Tibial nerve (tissue), 4 donors: ENCODE measurements around the gene PRSS36. TPM values are rescaled to one million over a fixed set of nuclear protein-coding genes. Genes with fewer than 3 reads are reported as not detected.

ENCODE experiments used
- DNase-seq, 2 donors: peaks; one replicate each; pipeline ENCODE4 v3.0.0-alpha.2; 2019; ENCODE audit warnings: low spot score in 2 of 2
- H3K27ac ChIP-seq, 4 donors: fragments of 200-600 bp; sonication (generic) in 3 of 4; one replicate each; pipeline ENCODE4 v1.5.1; 2017 to 2019; ENCODE audit warnings: mild to moderate bottlenecking in 1 of 4
- H3K27me3 ChIP-seq, 2 donors: fragments of 200-600 bp; sonication (generic) in 1 of 2; one replicate each; pipeline versions ENCODE4 v1.5.1 to v1.6.0; 2017 to 2019
- H3K36me3 ChIP-seq, 3 donors: fragments of 200-600 bp; sonication (generic); one replicate each; pipeline ENCODE4 v1.5.1; 2018 to 2019
- H3K4me1 ChIP-seq, 4 donors: fragments of 200-600 bp; sonication (generic) in 3 of 4; one replicate each; pipeline ENCODE4 v1.5.1; 2017 to 2019
- H3K4me3 ChIP-seq, 4 donors: fragments of 200-600 bp; sonication (generic) in 3 of 4; one replicate each; pipeline ENCODE4 v1.5.1; 2017 to 2019; ENCODE audit warnings: mild to moderate bottlenecking in 1 of 4, moderate library complexity in 1 of 4
- H3K9me3 ChIP-seq, 4 donors: fragments of 200-600 bp; sonication (generic) in 3 of 4; one replicate each; pipeline ENCODE4 v1.5.1; 2017 to 2019
- CTCF ChIP-seq, 5 experiments: fragments of 200-600 bp in 3 of 5; fragments of 450-650 bp in 2 of 5; sonication (generic) in 3 of 5; IDR thresholded peaks; one replicate each; pipeline ENCODE4 v1.5.1; 2016 to 2019; ENCODE audit warnings: antibody characterized with exemption in 5 of 5, mild to moderate bottlenecking in 3 of 5, moderate library complexity in 2 of 5
- EP300 ChIP-seq, 2 donors: sonication (generic); formaldehyde crosslinking; IDR thresholded peaks; one replicate each; pipeline ENCODE4 v1.6.1; 2017; ENCODE audit warnings: antibody characterized with exemption in 2 of 2, mild to moderate bottlenecking in 1 of 2
- POLR2A ChIP-seq, 2 donors: fragments of 450-650 bp; IDR thresholded peaks; one replicate each; pipeline ENCODE4 v1.6.1; 2017; ENCODE audit warnings: antibody characterized with exemption in 2 of 2, mild to moderate bottlenecking in 2 of 2, moderate library complexity in 2 of 2
- WGBS, 2 donors: methylation state at CpG; one replicate each; pipeline ENCODE4 v1.1.5; 2018; 5-methylcytosine and 5-hydroxymethylcytosine counted together
- total RNA-seq, 4 donors: library from RNA; depleted of rRNA; stranded (reverse); fragments of >200 nt; gene quantifications; one replicate each; pipeline ENCODE4 v1.1.0, GENCODE V29; 2016

The PRSS36 gene
- total RNA-seq, 4 donors from 2014 or later, result 6.5 to 21.3 (median 10.8) TPM

GRCh38 chr16:31128711-31129567 is 20.9 kb downstream of the PRSS36 start:
- peaks cover 0 to 93% (median 4%) of the 10 kb centered on the region in 3 donors for H3K36me3 ChIP-seq

GRCh38 chr16:31127182-31127581 is 22.7 kb downstream of the PRSS36 start:
- DNase-seq, result no peak
- H3K36me3 ChIP-seq, result peaks cover 0 to 98% (median 4%) of the 10 kb centered on the region in 3 donors
- peak overlapping the region in 3 of 4 donors; percentile 77 to 85 (median 84) for H3K27ac ChIP-seq
- WGBS, 2 donors, result 88 to 90% methylated on average over 13 of the region's 13 CpGs
- no peak overlapping the region for H3K4me3 ChIP-seq
- no peak for TF ChIP-seq CTCF (IDR thresholded peaks at IDR 0.05)
- TF ChIP-seq EP300 (IDR thresholded peaks at IDR 0.05), result no peak
- TF ChIP-seq POLR2A (IDR thresholded peaks at IDR 0.05), result no peak
- H3K9me3 ChIP-seq, result no peaks in the 10 kb centered on the region
- no peaks in the 10 kb centered on the region for H3K27me3 ChIP-seq
- peaks cover 0 to 31% (median 2%) of the 10 kb centered on the region in 4 donors for H3K4me1 ChIP-seq

More at GRCh38 chr16:31128711-31129567, 20.9 kb downstream of the PRSS36 start:
- no peak overlapping the region for H3K4me3 ChIP-seq
- H3K4me1 ChIP-seq, result peaks cover 0 to 31% (median 2%) of the 10 kb centered on the region in 4 donors
- WGBS, 2 donors, result 59 to 69% methylated on average over 11 to 13 of the region's 14 CpGs
- no peak for DNase-seq
- H3K27me3 ChIP-seq, result no peaks in the 10 kb centered on the region
- TF ChIP-seq EP300 (IDR thresholded peaks at IDR 0.05) (no peak), POLR2A (IDR thresholded peaks at IDR 0.05) (no peak), CTCF (IDR thresholded peaks at IDR 0.05) (no peak)
- no peaks in the 10 kb centered on the region for H3K9me3 ChIP-seq
- H3K27ac ChIP-seq, result peak overlapping the region; percentile 18 to 85 (median 80)

- H3K36me3 ChIP-seq, result peaks cover 3 to 98% (median 4%) of the 10 kb centered on the region in 3 donors
These were observed 24.0 kb downstream of the PRSS36 start for GRCh38 chr16:31125844-31126243.

DNA sequence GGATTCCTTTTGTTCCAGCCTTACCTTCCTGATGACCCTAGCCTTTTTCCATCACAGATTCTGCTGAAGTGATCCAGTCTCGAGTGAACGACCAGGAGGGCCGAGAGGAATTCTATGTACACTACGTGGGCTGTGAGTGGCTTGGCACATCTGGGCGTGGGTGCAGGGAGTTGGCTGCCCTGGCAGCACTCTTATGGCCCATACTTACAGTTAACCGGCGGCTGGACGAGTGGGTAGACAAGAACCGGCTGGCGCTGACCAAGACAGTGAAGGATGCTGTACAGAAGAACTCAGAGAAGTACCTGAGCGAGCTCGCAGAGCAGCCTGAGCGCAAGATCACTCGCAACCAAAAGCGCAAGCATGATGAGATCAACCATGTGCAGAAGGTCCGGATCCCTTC is 29.7 kb downstream of the PRSS36 start:
- peak overlapping the region in 3 of 4 donors; percentile 93 to 99 (median 98) for H3K27ac ChIP-seq
- H3K36me3 ChIP-seq, result peaks cover 0 to 58% (median 3%) of the 10 kb centered on the region in 3 donors
- WGBS, 2 donors, result 85 to 91% methylated on average over 16 of the region's 16 CpGs
- TF ChIP-seq EP300 (IDR thresholded peaks at IDR 0.05) (peak in 1 of 2 donors; percentile 56), POLR2A (IDR thresholded peaks at IDR 0.05) (no peak), CTCF (IDR thresholded peaks at IDR 0.05) (no peak)
- H3K4me3 ChIP-seq, result no peak overlapping the region
- no peaks in the 10 kb centered on the region for H3K27me3 ChIP-seq
- H3K9me3 ChIP-seq, result no peaks in the 10 kb centered on the region
- H3K4me1 ChIP-seq, result peaks cover 0 to 33% (median 18%) of the 10 kb centered on the region in 4 donors
- no peak for DNase-seq

More at GRCh38 chr16:31125844-31126243, 24.0 kb downstream of the PRSS36 start:
- Histone ChIP-seq H3K9me3 (no peaks in the 10 kb centered on the region), H3K27ac (peak overlapping the region in 1 of 4 donors; percentile 85), H3K27me3 (no peaks in the 10 kb centered on the region), H3K4me3 (no peak overlapping the region), H3K4me1 (peaks cover 0 to 31% (median 2%) of the 10 kb centered on the region in 4 donors)
- WGBS, 2 donors, result 92 to 96% methylated on average over 3 of the region's 3 CpGs
- TF ChIP-seq CTCF (IDR thresholded peaks at IDR 0.05) (no peak), EP300 (IDR thresholded peaks at IDR 0.05) (no peak), POLR2A (IDR thresholded peaks at IDR 0.05) (no peak)
- no peak for DNase-seq
